ENCODE data around the gene ARHGAP10. TPM values are rescaled to one million over a fixed set of nuclear protein-coding genes. Genes with fewer than 3 reads are reported as not detected.
A peak's percentile ranks its signal among the peaks of the same experiment; 100 is the strongest.

Gene ARHGAP10
- total RNA-seq, 1 donor from 2014 or later, result 4.8 TPM

GRCh38 chr4:148090029-148090428 is 358.1 kb downstream of the ARHGAP10 start:
- DNase-seq (ENCODE audit: low read depth in 2 of 2), result no peak

GRCh38 chr4:148090503-148091476 is 358.9 kb downstream of the ARHGAP10 start:
- DNase-seq (ENCODE audit: low read depth in 2 of 2), result no peak

- DNase-seq (ENCODE audit: low read depth in 2 of 2), result no peak
Observed at GRCh38 chr4:148091896-148092295, 360.0 kb downstream of the ARHGAP10 start.

- no peak for DNase-seq (ENCODE audit: low read depth in 2 of 2)
Observed at GRCh38 chr4:148092316-148093014, 360.6 kb downstream of the ARHGAP10 start.

- no peak for DNase-seq (ENCODE audit: low read depth in 2 of 2)
Observed at GRCh38 chr4:148093065-148093464, 361.2 kb downstream of the ARHGAP10 start.

- no peak for DNase-seq (ENCODE audit: low read depth in 2 of 2)
Observed at GRCh38 chr4:148094149-148094548, 362.3 kb downstream of the ARHGAP10 start.

- no peak for DNase-seq (ENCODE audit: low read depth in 2 of 2)
Observed at GRCh38 chr4:148095346-148095923, 363.5 kb downstream of the ARHGAP10 start.

GRCh38 chr4:148097801-148098200 is 365.9 kb downstream of the ARHGAP10 start:
- no peak for DNase-seq (ENCODE audit: low read depth in 2 of 2)

- no peak for DNase-seq (ENCODE audit: low read depth in 2 of 2)
Observed at GRCh38 chr4:148101235-148101634, 369.3 kb downstream of the ARHGAP10 start.

- no peak for DNase-seq (ENCODE audit: low read depth in 2 of 2)
Observed at GRCh38 chr4:148101790-148102189, 369.9 kb downstream of the ARHGAP10 start.

GRCh38 chr4:148103597-148104355 is 371.9 kb downstream of the ARHGAP10 start:
- no peak for DNase-seq (ENCODE audit: low read depth in 2 of 2)

GRCh38 chr4:148108766-148109165 is 376.9 kb downstream of the ARHGAP10 start:
- DNase-seq (ENCODE audit: low read depth in 2 of 2), result no peak

GRCh38 chr4:148109216-148109615 is 377.3 kb downstream of the ARHGAP10 start:
- DNase-seq (ENCODE audit: low read depth in 2 of 2), result no peak

GRCh38 chr4:148110169-148110568 is 378.3 kb downstream of the ARHGAP10 start:
- DNase-seq (ENCODE audit: low read depth in 2 of 2), result no peak

GRCh38 chr4:148112231-148112982 is 380.5 kb downstream of the ARHGAP10 start:
- DNase-seq (ENCODE audit: low read depth in 2 of 2), result peak in 1 of 2 donors; percentile 46

- no peak for DNase-seq (ENCODE audit: low read depth in 2 of 2)
Observed at GRCh38 chr4:148114436-148114835, 382.5 kb downstream of the ARHGAP10 start.

- peak; percentile 11 to 44 for DNase-seq (ENCODE audit: low read depth in 2 of 2)
Observed at GRCh38 chr4:148116264-148116663, 384.4 kb downstream of the ARHGAP10 start.

- DNase-seq (ENCODE audit: low read depth in 2 of 2), result no peak
Observed at GRCh38 chr4:148116969-148117368, 385.1 kb downstream of the ARHGAP10 start.

GRCh38 chr4:148118179-148118578 is 386.3 kb downstream of the ARHGAP10 start:
- DNase-seq (ENCODE audit: low read depth in 2 of 2), result no peak

GRCh38 chr4:148118633-148119032 is 386.7 kb downstream of the ARHGAP10 start:
- no peak for DNase-seq (ENCODE audit: low read depth in 2 of 2)

- no peak for DNase-seq (ENCODE audit: low read depth in 2 of 2)
Observed at GRCh38 chr4:148120216-148120615, 388.3 kb downstream of the ARHGAP10 start.
